D721Med (cell line): ENCODE measurements around the gene MCM7.
A peak's percentile ranks its signal among the peaks of the same experiment; 100 is the strongest.

Experiments used
- DNase-seq: peaks from one replicate; pipeline ENCODE4 v3.0.0; 2011; ENCODE audit warnings: low spot score; ENCODE audit not compliant: insufficient read length
- FAIRE-seq: peaks from 2 replicates; lab custom pipeline; 2011; peaks lifted over from hg19 to GRCh38; lab: Jason Lieb, UNC
- CTCF ChIP-seq: IDR thresholded peaks from 2 replicates; pipeline ENCODE4 v1.5.1; 2012; ENCODE audit warnings: mild to moderate bottlenecking, control low read depth; ENCODE audit not compliant: insufficient read depth; ENCODE audit errors: missing control alignments

MCM7 gene

GRCh38 chr7:100065452-100066186 lies 35.6 kb downstream of the MCM7 start:
- DNase-seq = no peak
- TF ChIP-seq CTCF = no peak
- no peak for FAIRE-seq

DNA sequence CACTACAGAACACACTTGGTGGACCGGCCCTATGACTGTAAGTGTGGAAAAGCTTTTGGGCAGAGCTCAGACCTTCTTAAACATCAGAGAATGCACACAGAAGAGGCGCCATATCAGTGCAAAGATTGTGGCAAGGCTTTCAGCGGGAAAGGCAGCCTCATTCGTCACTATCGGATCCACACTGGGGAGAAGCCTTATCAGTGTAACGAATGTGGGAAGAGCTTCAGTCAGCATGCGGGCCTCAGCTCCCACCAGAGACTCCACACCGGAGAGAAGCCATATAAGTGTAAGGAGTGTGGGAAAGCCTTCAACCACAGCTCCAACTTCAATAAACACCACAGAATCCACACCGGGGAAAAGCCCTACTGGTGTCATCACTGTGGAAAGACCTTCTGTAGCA lies 37.0 kb downstream of the MCM7 start:
- no peak for TF ChIP-seq CTCF
- DNase-seq (no peak), FAIRE-seq (no peak)

DNA sequence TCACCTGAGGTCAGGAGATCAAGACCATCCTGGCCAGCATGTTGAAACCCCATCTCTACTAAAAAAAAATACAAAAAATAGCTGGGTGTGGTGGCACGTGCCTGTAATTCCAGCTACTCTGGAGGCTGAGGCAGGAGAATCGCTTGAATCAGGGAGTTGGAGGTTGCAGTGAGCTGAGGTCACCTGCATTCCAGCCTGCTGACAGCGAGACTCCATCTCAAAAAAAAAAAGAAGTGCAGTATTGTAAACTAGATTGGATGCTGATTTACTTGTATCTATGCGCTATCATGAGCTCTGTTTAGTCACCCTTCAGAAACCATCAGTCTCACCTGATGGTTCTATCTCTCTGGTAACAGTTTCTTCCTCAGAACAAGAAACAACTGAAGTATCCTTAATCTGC lies 37.8 kb downstream of the MCM7 start:
- TF ChIP-seq CTCF = no peak
- DNase-seq (no peak), FAIRE-seq (no peak)

GRCh38 chr7:100061518-100062193 lies 39.5 kb downstream of the MCM7 start:
- no peak for FAIRE-seq
- DNase-seq = no peak
- no peak for TF ChIP-seq CTCF

DNA sequence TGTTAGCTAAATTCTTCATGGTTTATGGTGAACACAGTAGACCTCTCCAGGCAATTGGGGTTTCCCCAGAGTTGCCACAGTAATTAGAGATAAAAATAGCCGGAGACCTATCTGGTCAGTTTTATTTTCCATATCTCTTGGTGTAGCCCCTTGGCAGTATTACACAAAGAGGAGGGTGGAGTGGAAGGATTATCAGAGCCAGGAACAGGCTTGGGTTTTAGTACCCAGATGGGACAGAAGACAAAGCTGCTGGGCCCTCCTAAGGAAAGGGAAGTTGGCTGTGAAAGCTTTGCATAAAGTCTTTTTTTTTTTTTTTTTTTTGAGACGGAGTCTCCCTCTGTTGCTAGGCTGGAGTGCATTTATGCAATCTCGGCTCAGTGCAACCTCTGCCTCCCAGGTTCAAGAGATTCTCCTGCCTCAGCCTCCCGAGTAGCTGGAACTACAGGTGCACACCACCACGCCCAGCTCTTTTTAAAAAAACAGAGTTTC lies 41.9 kb downstream of the MCM7 start:
- TF ChIP-seq CTCF = no peak
- no peak for DNase-seq
- no peak for FAIRE-seq

- no peak for FAIRE-seq
- DNase-seq = no peak
- TF ChIP-seq CTCF = no peak
Observed at GRCh38 chr7:100057006-100057405, 44.2 kb downstream of the MCM7 start.

GRCh38 chr7:100053215-100053614 lies 48.0 kb downstream of the MCM7 start:
- DNase-seq = peak; percentile 42
- TF ChIP-seq CTCF = peak; percentile 47
- FAIRE-seq = no peak
